GM19395 (cell line): ENCODE measurements around the gene IER5.
A peak's percentile ranks its signal among the peaks of the same experiment; 100 is the strongest.
"Not testable (repeated sequence)": the region's sequence is repeated elsewhere in the genome, so short reads cannot be mapped to it uniquely, and the experiment has no call there.

Source experiments
- ATAC-seq: cut with Tn5 transposase; IDR thresholded peaks from one replicate; pipeline ENCODE4 v1.9.1; 2021; ENCODE audit warnings: mild to moderate bottlenecking, moderate library complexity; ENCODE audit not compliant: unreplicated experiment

The IER5 gene

DNA sequence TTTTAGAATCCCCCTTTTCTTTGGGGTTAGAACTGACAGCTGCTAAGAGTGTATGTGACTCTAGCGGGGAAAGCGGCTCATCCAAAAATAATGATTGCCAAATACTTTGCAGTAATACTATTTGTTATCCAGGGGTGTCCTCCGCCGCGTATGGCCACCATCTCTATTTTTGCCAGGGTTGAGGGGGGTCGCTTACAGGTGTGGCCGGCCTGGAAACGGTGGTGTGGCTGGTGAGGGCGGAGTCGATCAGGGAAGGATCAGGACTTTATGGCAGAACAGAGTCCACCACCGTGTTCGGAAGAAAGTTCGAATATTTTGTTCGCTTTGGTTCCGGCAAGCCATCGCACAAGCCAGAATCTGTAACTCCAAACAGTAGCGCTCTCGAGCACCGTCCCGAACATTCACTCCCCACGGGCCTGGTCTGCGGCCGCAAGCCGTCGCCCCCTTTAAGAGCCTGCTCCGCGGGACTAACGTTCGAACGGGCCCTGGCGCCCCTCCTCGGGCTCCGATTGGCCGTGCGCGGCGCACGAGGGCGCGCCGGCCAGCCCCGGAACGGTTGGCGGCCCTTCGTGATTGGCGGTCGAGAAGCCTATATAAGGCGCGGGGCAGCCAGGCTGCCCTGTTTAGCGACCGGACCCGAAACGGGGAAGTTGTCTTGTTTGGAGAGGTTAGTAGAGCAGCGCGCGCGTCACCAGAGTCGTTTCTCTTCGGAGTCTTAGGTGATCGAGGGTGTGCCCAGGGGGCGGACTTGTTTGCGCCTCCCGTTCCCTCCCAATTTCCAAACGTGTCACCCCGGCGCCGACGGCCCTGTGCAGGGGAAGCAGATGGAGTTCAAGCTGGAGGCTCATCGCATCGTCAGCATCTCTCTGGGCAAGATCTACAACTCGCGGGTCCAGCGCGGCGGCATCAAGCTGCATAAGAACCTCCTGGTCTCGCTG is at the start of gene IER5:
Gene IER5, plus strand, starts transcription at position 622 of the 938 bp plus-strand sequence. Its CDS starts 203 bp downstream, at position 825.
- ATAC-seq = peak; percentile 76

GRCh38 chr1:181040284-181040865 is 48.1 kb upstream of the IER5 start:
- no peak for ATAC-seq

DNA sequence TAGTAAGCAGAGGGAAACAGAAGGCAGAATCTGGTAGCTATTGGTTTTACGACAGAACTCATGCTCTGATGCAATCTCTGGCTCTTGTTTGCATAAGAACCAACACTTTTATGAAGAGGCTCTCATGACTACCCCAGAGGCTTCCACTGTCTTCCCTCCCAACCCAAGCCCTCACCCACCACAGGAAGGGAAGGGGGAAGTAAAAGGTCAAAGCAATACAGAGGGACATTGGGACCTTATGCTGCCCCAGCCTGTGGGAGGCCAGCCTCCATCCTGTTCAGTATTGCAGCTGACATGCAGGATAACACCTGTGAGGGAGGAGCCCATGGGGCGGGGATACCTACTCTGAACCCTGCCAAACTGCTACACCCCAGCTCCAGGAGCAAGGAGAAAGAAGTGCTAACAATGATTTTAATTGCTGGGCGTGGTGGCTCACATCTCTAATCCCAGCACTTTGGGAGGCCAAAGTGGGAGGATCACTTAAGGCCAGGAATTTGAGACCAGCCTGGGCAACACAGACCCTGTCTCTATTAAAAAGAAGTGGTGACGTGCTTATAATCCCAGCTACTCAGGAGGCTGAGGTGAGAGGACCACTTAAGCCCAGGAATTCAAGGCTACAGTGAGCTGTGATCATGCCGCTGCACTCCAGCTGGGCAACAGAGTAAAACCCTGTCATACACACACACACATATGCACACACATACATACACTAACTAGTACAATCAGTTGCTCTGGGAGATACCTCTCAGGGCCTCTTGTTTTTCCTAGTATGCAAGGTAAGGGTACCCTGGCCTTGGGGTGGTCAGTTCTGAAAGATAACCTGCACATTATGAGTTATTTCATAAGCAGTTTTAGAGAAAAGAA is 45.2 kb upstream of the IER5 start:
- no peak for ATAC-seq

DNA sequence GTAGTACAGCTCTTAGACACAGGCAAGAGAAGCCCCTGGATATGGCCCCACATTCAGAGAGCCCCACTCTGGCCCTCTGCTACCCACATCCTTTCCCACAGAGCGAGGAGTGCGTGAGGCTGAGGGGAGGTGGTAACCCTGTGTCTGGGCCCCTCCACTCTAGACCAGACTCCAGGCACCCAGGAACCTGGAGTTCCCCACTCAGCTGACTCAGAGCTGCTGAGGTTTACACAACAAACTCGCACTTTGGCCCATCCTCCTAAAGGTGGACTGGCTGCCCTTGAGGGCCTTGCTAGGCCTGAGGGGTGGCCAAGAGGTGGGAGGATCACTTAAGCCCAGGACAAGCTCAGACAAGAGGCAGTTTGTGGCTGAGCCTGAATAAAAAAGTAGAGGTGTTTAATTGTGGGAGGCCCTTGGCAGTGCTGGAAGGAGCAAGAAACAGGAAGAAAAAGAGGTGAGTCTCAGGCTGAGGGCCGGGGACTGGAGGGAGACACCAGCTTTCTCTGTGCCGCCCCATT is 44.0 kb upstream of the IER5 start:
- peak; percentile 83 for ATAC-seq

- ATAC-seq = not testable (repeated sequence)
These were observed 42.6 kb upstream of the IER5 start for GRCh38 chr1:181045946-181046345.

DNA sequence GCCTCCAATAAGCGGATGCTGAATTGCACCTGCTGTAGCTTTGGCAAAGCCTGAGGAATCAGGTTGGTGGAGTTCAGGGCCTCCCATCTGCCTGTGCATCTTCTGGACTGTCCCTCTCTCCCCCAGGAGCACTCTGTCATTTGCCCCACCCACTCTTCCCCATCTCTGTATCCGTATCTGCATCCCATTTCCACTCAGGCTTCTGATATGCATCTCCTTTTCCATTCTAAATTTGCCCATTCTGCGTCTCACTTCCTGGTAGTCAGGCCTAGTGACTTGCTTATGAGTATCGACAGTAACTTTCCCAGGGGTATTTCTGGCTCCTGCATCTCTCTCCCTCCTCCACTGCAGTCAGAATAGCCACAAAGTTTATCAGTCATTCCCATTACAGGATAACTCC is 39.1 kb upstream of the IER5 start:
- ATAC-seq = no peak

DNA sequence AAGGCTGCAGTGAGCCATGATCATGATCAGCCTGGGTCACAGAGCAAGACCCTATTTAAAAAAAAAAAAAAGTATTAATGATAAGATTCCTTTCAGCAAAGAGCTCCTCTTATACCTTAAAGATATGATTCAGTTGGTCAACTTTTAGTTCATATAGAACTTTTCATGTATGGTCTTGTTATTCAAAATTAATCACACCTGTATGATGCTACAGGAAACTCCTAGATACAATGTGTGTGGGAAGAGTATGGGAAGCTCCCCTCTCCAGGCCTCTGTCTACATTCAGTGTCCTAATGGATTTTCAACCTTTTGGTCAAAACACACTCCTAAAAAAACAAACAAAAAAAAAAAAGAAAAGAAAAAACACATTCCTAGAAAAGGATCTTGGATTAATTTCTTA is 37.6 kb upstream of the IER5 start:
- ATAC-seq = no peak

DNA sequence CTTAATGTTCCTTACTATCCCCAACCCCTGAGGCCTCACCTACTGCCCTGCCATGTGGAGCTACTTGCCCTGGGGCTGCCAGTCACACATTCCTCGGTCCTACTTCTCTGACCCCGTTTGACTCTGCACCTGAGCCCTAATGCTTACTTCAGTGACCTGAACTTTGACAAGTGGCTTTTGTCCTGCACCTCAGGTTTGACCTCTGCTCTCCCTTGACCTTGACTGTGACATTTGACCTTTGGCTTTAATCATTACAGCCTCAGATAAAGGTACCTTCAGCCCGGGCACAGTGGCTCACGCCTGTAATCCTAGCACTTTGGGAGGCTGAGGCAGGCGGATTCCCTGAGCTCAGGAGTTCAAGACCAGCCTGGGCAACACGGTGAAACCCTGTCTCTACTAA is 31.9 kb upstream of the IER5 start:
- no peak for ATAC-seq

DNA sequence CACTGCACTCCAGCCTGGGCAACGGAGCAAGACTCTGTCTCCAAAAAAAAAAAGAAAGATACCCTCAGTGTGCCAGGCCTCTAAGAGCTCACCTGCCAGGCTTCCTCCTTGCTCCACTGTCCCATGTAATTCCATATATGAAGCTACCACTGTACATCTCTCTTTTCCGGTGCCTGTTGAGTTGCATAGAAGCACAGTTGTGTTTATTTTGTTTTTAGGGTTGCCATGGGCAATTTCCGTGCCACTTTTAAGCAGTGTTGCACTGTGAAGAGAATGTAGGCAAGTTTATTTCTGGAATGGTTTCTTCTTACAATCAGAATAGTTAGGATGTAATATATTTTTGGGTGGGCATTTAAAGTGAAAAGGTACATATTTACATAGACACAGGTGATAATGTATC is 31.4 kb upstream of the IER5 start:
- ATAC-seq = no peak

GRCh38 chr1:181059435-181059834 is 29.1 kb upstream of the IER5 start:
- no peak for ATAC-seq

GRCh38 chr1:181060066-181060465 is 28.4 kb upstream of the IER5 start:
- ATAC-seq = no peak

- not testable (repeated sequence) for ATAC-seq
These were observed 27.6 kb upstream of the IER5 start for GRCh38 chr1:181060947-181061346.

- ATAC-seq = no peak
These were observed 27.0 kb upstream of the IER5 start for GRCh38 chr1:181061487-181061886.

DNA sequence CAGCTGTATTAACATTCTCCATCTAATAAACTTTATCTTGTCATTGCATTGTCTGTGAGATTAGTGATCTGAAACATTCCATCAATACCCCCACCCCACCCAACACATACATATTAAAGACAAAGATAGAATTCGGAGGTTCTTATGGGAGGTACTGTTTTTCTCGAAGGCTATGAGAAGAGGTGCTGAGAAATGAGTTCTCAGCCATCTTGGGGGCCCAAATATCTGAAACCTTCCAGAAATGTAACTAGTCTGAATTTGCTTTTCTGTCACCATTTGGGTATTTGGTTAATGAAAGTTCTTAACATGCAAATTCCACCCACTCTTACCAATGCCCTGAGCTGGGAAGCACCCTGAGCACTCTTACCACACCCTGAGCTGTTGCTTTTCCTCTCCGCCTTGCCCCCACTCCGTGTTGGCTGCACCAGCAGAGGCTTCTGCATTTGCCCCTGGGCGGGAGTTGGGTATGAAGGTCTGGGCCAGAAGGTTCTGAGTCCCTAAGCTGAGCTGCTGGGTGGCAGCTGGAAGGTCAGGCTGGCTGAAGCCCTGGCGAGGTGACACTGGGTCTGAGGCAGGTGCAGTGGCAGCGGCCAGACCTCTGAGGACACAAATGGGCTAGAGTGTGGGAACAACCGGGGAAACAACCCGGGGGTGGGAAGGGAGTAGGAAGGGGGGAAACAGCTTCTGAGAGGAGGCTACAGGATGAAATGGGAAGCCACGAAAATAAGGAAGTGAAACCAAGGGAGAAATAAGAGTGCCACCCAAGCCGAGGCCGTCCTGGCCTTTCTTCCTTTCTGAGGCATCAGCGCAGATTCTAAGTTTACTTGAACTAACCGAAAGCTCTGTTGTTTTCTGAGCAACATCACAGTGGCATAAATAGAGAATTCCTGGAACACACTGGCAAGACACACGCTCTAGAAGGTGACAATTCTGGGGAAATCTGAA is 26.3 kb upstream of the IER5 start:
- ATAC-seq = peak; percentile 80

GRCh38 chr1:181062836-181063428 is 25.6 kb upstream of the IER5 start:
- ATAC-seq = peak; percentile 84

DNA sequence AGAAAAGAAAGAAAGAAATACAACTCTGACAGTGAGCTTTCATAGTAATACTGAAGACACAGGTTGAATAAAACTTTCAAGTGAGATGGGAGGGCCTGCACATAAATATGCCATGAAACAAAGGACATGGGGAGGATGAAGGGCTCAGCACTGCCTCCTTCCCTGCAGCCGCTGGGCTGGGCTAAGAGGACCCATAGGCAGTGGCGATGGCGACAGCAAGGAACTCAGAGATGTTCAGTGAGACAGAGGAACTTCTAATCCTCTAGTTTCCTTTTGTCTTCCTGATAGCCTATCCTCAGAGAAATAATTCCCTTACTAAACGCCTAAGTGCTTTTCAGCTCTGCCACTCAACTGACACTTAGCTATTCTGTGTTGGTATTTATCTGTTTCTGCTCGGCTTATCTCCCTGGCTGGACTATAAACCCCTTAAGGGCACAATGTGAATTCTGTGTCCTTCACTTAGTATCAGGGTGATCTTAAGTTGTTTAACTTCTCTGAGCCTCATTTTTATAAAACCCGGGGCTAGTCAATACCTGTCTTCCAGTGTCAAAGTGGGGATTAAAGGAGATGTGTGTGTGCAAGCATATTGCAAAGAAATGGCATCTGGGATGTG is 24.4 kb upstream of the IER5 start:
- no peak for ATAC-seq

- ATAC-seq = no peak
These were observed 23.8 kb upstream of the IER5 start for GRCh38 chr1:181064702-181065101.

DNA sequence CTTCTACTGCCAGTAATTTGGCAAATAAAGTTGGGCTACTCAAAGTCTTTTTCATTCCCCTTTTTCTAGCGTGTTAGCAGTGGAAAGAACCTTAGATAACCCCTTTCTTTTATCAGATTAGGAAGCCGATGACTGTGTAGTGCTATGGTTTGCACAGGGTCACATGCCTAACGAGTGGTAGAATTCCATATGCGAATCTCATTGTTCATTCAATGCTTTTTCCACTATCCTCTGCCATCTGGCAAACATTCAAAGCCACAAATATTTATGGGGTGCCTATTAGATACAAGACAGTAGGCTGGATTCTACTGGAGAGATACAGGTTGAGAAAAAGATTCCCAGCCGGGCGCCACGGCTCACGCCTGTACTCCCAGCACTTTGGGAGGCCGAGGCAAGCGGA is 14.9 kb upstream of the IER5 start:
- ATAC-seq = no peak

DNA sequence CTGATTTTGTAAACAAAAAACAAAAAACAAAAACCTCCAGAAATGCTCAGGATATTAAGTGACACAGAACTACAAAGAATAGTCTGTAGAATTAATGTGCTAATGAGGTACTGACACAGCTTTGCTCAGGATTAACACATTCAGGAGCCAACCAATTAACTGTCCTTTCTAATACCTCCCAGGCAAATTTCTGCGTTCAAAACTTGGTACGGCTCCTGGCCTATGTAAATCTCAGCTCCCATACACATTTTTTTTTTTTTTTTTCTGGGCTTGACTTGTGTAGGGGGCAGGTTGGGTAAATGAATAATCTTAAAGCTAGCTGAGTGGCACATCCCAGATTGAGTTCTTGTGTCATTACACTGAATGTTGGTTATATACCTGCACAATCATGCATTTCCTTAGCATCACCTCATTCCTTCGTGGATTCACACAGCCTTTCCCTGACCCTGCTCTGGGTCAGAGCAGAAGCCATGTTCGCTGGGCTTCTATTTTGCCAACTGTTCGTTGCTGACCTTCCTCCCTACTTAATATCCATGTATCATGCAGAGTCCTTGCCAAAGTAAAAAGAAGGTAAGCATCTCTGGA is 12.6 kb upstream of the IER5 start:
- no peak for ATAC-seq
